ENCODE measurements around the gene CDH4. TPM values are rescaled to one million over a fixed set of nuclear protein-coding genes. Genes with fewer than 3 reads are reported as not detected.

Gene CDH4
- total and polyA plus RNA-seq, 9 of the 15 experiments (the other 6 are each of a cell fraction or from before 2014, with no cell fraction given): 0.04 TPM; not detected in 8

GRCh38 chr20:61262514-61262913 is 10.5 kb downstream of the CDH4 start (continued):
- TF ChIP-seq YY1 (IDR thresholded peaks at IDR 0.05; ENCODE audit: borderline replicate concordance in 1 of 3, control insufficient read depth in 1 of 3, extremely low read depth in 1 of 3, insufficient read depth in 3 of 3, insufficient read length in 1 of 3, insufficient replicate concordance in 2 of 3, low read depth in 1 of 3, low read length in 2 of 3): no peak
- TF ChIP-seq POU5F1 (IDR thresholded peaks at IDR 0.05; ENCODE audit: borderline replicate concordance, low read depth, low read length, partially characterized antibody): no peak
- TF ChIP-seq PKNOX1 (IDR thresholded peaks at IDR 0.05): no peak
- TF ChIP-seq ZNF507 (tag; conservative IDR thresholded peaks at IDR 0.05): no peak
- TF ChIP-seq SP2 (IDR thresholded peaks at IDR 0.05; ENCODE audit: extremely low read depth, low read depth, low read length, poor library complexity, severe bottlenecking): no peak
- no peak for TF ChIP-seq PATZ1 (CRISPR knock-in tag; IDR thresholded peaks at IDR 0.05; ENCODE audit: borderline replicate concordance)
- no peak for TF ChIP-seq TEAD2 (tag; IDR thresholded peaks at IDR 0.05)
- no peak for TF ChIP-seq KDM2B (CRISPR knock-in tag; IDR thresholded peaks at IDR 0.05)
- TF ChIP-seq ZNF274 (IDR thresholded peaks at IDR 0.05; ENCODE audit: borderline replicate concordance, low read depth, low read length): no peak
- TF ChIP-seq FOXO4 (CRISPR knock-in tag; IDR thresholded peaks at IDR 0.05): no peak
- TF ChIP-seq ZNF12 (CRISPR knock-in tag; IDR thresholded peaks at IDR 0.05): no peak
- TF ChIP-seq BHLHE40 (IDR thresholded peaks at IDR 0.05; ENCODE audit: low read length): no peak
- no peak for TF ChIP-seq CHD1 (IDR thresholded peaks at IDR 0.05; ENCODE audit: low read length)
